Uterus (tissue), 4 donors: ENCODE data around the gene TOB1. TPM values are rescaled to one million over a fixed set of nuclear protein-coding genes. Genes with fewer than 3 reads are reported as not detected.

ENCODE experiments used
- DNase-seq, 2 donors: peaks; one replicate each; pipeline ENCODE4 v3.0.0-alpha.2; 2019 to 2020
- H3K27ac ChIP-seq, 2 donors: fragments of 200-600 bp; sonication (generic); 1 replicate in 1 of 2; 2 replicates in 1 of 2; pipeline ENCODE4 v1.5.1; 2016 to 2018
- H3K27me3 ChIP-seq, 2 donors: fragments of 200-600 bp; sonication (generic); one replicate each; pipeline ENCODE4 v1.5.1; 2018 to 2019; ENCODE audit warnings: control low read depth in 1 of 2
- H3K36me3 ChIP-seq, 2 donors: fragments of 200-600 bp; sonication (generic); one replicate each; pipeline ENCODE4 v1.5.1; 2019; ENCODE audit warnings: control low read depth in 1 of 2
- H3K4me1 ChIP-seq, 2 donors: fragments of 200-600 bp; sonication (generic); one replicate each; pipeline ENCODE4 v1.5.1; 2018 to 2019; ENCODE audit warnings: control low read depth in 1 of 2
- H3K4me3 ChIP-seq, 2 donors: fragments of 200-600 bp; sonication (generic); 1 replicate in 1 of 2; 2 replicates in 1 of 2; pipeline ENCODE4 v1.5.1; 2018 to 2019; ENCODE audit warnings: mild to moderate bottlenecking in 1 of 2
- H3K9me3 ChIP-seq, 2 donors: fragments of 200-600 bp; sonication (generic); one replicate each; pipeline ENCODE4 v1.5.1; 2019; ENCODE audit warnings: control low read depth in 1 of 2
- POLR2A ChIP-seq, 2 donors: fragments of 450-650 bp; IDR thresholded peaks; one replicate each; pipeline ENCODE4 v1.6.1; 2016; ENCODE audit warnings: antibody characterized with exemption in 2 of 2, mild to moderate bottlenecking in 1 of 2, moderate library complexity in 1 of 2
- intact Hi-C: fragments of 100-400 bp; cut with DNase I; formaldehyde crosslinking; loops from one replicate; pipeline ENCODE4 v1.15.1; 2023; ENCODE audit warnings: low total_unique reads
- total RNA-seq, 4 donors: library from RNA; depleted of rRNA in 3 of 4; stranded (reverse); fragments of >200 nt in 3 of 4; gene quantifications; one replicate each; pipeline versions ENCODE4 v1.1.0 to v1.2.4, GENCODE V29; 2014 to 2023
- TF ChIP-seq, protein P1 (sequence below), 4 experiments: fragments of 200-600 bp in 2 of 4; fragments of 450-650 bp in 2 of 4; sonication (generic) in 2 of 4; IDR thresholded peaks; one replicate each; pipeline ENCODE4 v1.5.1; 2016 to 2019; ENCODE audit warnings: antibody characterized with exemption in 4 of 4, mild to moderate bottlenecking in 2 of 4, moderate library complexity in 1 of 4
- donor health status: DM: yes; HTN: yes; CAD: no.

The TOB1 gene
- total RNA-seq, 4 donors from 2014 or later, result 16.5 to 64.3 (median 27.5) TPM

GRCh38 chr17:50837286-50837979, 28.7 kb downstream of the TOB1 start:
- no peak for DNase-seq

GRCh38 chr17:50836826-50837225, 29.3 kb downstream of the TOB1 start:
- DNase-seq, result no peak
- no peaks in the 10 kb centered on the region for H3K27me3 ChIP-seq
- no peaks in the 10 kb centered on the region for H3K36me3 ChIP-seq
- TF ChIP-seq, protein P1, sequence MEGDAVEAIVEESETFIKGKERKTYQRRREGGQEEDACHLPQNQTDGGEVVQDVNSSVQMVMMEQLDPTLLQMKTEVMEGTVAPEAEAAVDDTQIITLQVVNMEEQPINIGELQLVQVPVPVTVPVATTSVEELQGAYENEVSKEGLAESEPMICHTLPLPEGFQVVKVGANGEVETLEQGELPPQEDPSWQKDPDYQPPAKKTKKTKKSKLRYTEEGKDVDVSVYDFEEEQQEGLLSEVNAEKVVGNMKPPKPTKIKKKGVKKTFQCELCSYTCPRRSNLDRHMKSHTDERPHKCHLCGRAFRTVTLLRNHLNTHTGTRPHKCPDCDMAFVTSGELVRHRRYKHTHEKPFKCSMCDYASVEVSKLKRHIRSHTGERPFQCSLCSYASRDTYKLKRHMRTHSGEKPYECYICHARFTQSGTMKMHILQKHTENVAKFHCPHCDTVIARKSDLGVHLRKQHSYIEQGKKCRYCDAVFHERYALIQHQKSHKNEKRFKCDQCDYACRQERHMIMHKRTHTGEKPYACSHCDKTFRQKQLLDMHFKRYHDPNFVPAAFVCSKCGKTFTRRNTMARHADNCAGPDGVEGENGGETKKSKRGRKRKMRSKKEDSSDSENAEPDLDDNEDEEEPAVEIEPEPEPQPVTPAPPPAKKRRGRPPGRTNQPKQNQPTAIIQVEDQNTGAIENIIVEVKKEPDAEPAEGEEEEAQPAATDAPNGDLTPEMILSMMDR (IDR thresholded peaks at IDR 0.05), result no peak
- TF ChIP-seq POLR2A (IDR thresholded peaks at IDR 0.05), result no peak
- H3K4me3 ChIP-seq, result no peak overlapping the region
- no peaks in the 10 kb centered on the region for H3K4me1 ChIP-seq
- intact Hi-C loops, result no loop called here
- H3K27ac ChIP-seq, result no peak overlapping the region
- no peaks in the 10 kb centered on the region for H3K9me3 ChIP-seq

More at GRCh38 chr17:50837286-50837979, 28.7 kb downstream of the TOB1 start:
- intact Hi-C loops, result no loop called here
- Histone ChIP-seq H3K4me3 (no peak overlapping the region), H3K4me1 (no peaks in the 10 kb centered on the region), H3K9me3 (no peaks in the 10 kb centered on the region), H3K27me3 (no peaks in the 10 kb centered on the region), H3K36me3 (no peaks in the 10 kb centered on the region), H3K27ac (no peak overlapping the region)
- no peak for TF ChIP-seq POLR2A (IDR thresholded peaks at IDR 0.05)
- TF ChIP-seq, protein P1 (IDR thresholded peaks at IDR 0.05), result no peak

- H3K27me3 ChIP-seq, result no peaks in the 10 kb centered on the region
- intact Hi-C loops, result no loop called here
- H3K4me3 ChIP-seq, result peak within 1 kb of the TSS; percentile 6 to 22
- no peak within 1 kb of the TSS for H3K27ac ChIP-seq
- H3K9me3 ChIP-seq, result no peaks in the 10 kb centered on the region
- TF ChIP-seq POLR2A (IDR thresholded peaks at IDR 0.05), result no peak
- TF ChIP-seq, protein P1 (IDR thresholded peaks at IDR 0.05), result no peak
- H3K36me3 ChIP-seq, result no peaks in the 10 kb centered on the region
- no peak for DNase-seq
- H3K4me1 ChIP-seq, result no peaks in the 10 kb centered on the region
Measured at GRCh38 chr17:50835301-50836234, 30.6 kb downstream of the TOB1 start, which contains the start of gene WFIKKN2. Gene WFIKKN2 (plus strand): TSS chr17:50835586. CDS start chr17:50835938, 352 bp downstream.

DNA sequence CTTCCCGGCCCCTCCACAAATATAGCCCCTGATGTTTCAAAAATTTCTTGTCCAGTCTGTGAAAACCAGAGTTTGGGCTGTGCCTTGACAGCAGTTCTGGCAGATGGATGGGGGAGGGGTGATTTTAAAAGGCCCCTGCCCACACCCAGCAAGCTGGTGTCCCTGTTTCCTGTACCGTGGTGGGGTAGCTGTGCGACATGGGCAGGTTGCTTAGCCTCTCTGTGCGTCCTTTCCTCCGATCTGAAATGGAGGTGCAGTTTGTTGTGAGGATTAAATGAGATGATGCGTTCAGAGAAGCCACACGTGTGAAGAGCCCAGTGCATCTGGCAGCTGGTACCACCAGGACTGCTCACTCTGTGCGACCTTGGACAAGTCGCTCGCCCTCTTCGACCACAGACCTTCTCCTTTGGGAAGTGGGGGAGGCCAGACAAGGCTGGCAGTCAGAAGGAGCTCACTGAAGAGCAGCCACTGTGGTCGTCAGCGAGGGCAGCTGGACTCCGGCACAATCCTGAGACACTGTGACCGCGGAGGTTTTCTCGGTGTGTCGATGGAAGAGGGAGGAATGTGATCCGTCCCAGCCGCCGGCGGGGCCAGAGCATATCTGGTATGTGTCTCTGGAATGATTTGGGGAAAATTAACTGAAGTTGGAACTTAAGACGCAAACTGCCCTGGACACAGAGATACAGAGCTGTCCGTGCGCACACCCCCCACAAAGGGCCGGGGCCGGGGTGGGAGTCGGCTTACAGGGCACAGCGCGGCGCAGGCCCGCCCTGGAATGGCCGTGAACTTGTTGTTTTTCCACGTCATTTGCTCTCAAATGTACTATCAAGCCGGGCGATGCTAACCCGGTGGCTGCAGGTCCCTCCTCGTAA, 31.5 kb downstream of the TOB1 start:
- no peak for DNase-seq
- intact Hi-C loops, result no loop called here
- Histone ChIP-seq H3K4me1 (no peaks in the 10 kb centered on the region), H3K36me3 (no peaks in the 10 kb centered on the region), H3K4me3 (peak overlapping the region; percentile 6 to 22), H3K27ac (no peak overlapping the region), H3K9me3 (no peaks in the 10 kb centered on the region), H3K27me3 (no peaks in the 10 kb centered on the region)
- no peak for TF ChIP-seq POLR2A (IDR thresholded peaks at IDR 0.05)
- TF ChIP-seq, protein P1 (IDR thresholded peaks at IDR 0.05), result no peak
